ENCODE results near the gene MSL3B.

The MSL3B gene

DNA sequence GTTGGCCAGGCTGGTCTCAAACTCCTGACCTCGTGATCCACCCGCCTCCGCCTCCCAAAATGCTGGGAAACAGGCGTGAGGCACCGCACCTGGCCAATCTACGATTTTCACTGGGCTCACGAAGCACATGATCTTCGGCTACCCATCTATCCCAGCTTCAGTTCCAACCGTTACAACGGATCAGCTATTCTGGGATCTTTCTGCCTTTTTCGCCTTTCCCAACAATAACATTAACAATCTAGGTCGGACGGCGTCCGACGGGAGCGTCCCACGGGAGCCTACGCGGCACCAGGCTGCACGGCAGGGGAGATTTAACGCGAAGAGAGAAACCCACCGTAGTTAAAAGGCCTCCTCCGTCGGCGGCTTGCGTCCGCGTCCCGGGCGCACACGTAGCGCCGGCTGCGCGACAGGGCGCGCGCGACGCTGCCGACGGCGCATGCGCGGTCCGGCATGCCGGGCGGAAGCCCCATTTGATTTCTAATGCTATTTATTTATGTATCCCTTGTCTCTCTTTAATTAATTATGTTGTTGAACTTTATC is at the start of gene MSL3B:
MSL3B (minus strand) TSS at position 394 of the 540 bp plus-strand sequence.
- H3K9ac ChIP-seq (ENCODE audit: insufficient read length, low read depth) = peak within 1 kb of the TSS; percentile 61
- DNase-seq (ENCODE audit: low read depth, low spot score) = no peak
- H3K9me3 ChIP-seq (ENCODE audit: insufficient read depth, low read length) = peaks cover 32% of the 10 kb centered on the region
- H3K4me3 ChIP-seq (ENCODE audit: insufficient read length, low read depth) = peak within 1 kb of the TSS; percentile 46
- TF ChIP-seq ZNF274 (IDR thresholded peaks at IDR 0.05; ENCODE audit: low read depth, low read length) = no peak
- TF ChIP-seq SUZ12 (IDR thresholded peaks at IDR 0.05; ENCODE audit: extremely low read depth, insufficient read depth, insufficient read length) = no peak
- no peak for TF ChIP-seq YY1 (IDR thresholded peaks at IDR 0.05; ENCODE audit: insufficient read depth, insufficient read length)
- no peaks in the 10 kb centered on the region for H3K4me1 ChIP-seq (ENCODE audit: insufficient read depth, insufficient read length)
- H3K27me3 ChIP-seq (ENCODE audit: insufficient read depth, insufficient read length) = no peaks in the 10 kb centered on the region
- peaks cover 14% of the 10 kb centered on the region for H3K36me3 ChIP-seq (ENCODE audit: insufficient read depth, insufficient read length, low read length)

DNA sequence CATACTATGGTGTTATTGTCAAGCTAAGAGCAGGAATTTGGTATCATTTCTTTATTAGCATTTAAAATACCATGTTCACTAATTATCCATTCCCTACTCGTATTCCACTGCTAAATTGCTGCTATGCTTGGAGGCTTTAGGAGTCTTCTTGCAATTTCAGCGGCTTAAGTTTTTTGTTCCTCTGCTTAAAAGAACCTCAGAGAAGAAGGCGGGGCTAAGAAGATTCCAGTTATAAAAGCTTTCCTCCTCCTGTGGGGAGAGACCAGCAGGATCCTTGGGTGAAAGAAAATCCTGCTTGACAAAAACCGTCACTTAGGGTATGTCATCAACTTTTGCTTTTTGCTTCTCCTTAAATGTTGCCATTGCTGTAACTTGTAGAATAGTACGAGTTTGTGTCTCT is 48.9 kb upstream of the MSL3B start, which contains the start of gene TRPM8:
TRPM8 (plus strand) TSS at position 258 of the 400 bp plus-strand sequence. CDS start 9,165 bp downstream, outside the sequence.
- no peak for DNase-seq (ENCODE audit: low read depth, low spot score)
- H3K9ac ChIP-seq (ENCODE audit: insufficient read length, low read depth) = no peak within 1 kb of the TSS
- no peak within 1 kb of the TSS for H3K4me3 ChIP-seq (ENCODE audit: insufficient read length, low read depth)
- H3K27me3 ChIP-seq (ENCODE audit: insufficient read depth, insufficient read length) = no peaks in the 10 kb centered on the region
- H3K4me1 ChIP-seq (ENCODE audit: insufficient read depth, insufficient read length) = no peaks in the 10 kb centered on the region
- no peaks in the 10 kb centered on the region for H3K36me3 ChIP-seq (ENCODE audit: insufficient read depth, insufficient read length, low read length)
- no peaks in the 10 kb centered on the region for H3K9me3 ChIP-seq (ENCODE audit: insufficient read depth, low read length)
- TF ChIP-seq ZNF274 (IDR thresholded peaks at IDR 0.05; ENCODE audit: low read depth, low read length) (no peak), SUZ12 (IDR thresholded peaks at IDR 0.05; ENCODE audit: extremely low read depth, insufficient read depth, insufficient read length) (no peak), YY1 (IDR thresholded peaks at IDR 0.05; ENCODE audit: insufficient read depth, insufficient read length) (no peak)

- no peaks in the 10 kb centered on the region for H3K27me3 ChIP-seq (ENCODE audit: insufficient read depth, insufficient read length)
- no peak overlapping the region for H3K9ac ChIP-seq (ENCODE audit: insufficient read length, low read depth)
- DNase-seq (ENCODE audit: low read depth, low spot score) = no peak
- no peaks in the 10 kb centered on the region for H3K4me1 ChIP-seq (ENCODE audit: insufficient read depth, insufficient read length)
- no peak for TF ChIP-seq SUZ12 (IDR thresholded peaks at IDR 0.05; ENCODE audit: extremely low read depth, insufficient read depth, insufficient read length)
- TF ChIP-seq YY1 (IDR thresholded peaks at IDR 0.05; ENCODE audit: insufficient read depth, insufficient read length) = no peak
- TF ChIP-seq ZNF274 (IDR thresholded peaks at IDR 0.05; ENCODE audit: low read depth, low read length) = no peak
- no peaks in the 10 kb centered on the region for H3K36me3 ChIP-seq (ENCODE audit: insufficient read depth, insufficient read length, low read length)
- H3K4me3 ChIP-seq (ENCODE audit: insufficient read length, low read depth) = no peak overlapping the region
- H3K9me3 ChIP-seq (ENCODE audit: insufficient read depth, low read length) = no peaks in the 10 kb centered on the region
Measured at GRCh38 chr2:233915128-233915527, 46.9 kb upstream of the MSL3B start.

- H3K9me3 ChIP-seq (ENCODE audit: insufficient read depth, low read length) = no peaks in the 10 kb centered on the region
- H3K9ac ChIP-seq (ENCODE audit: insufficient read length, low read depth) = no peak overlapping the region
- H3K4me1 ChIP-seq (ENCODE audit: insufficient read depth, insufficient read length) = no peaks in the 10 kb centered on the region
- DNase-seq (ENCODE audit: low read depth, low spot score) = peak; percentile 57
- no peaks in the 10 kb centered on the region for H3K27me3 ChIP-seq (ENCODE audit: insufficient read depth, insufficient read length)
- TF ChIP-seq SUZ12 (IDR thresholded peaks at IDR 0.05; ENCODE audit: extremely low read depth, insufficient read depth, insufficient read length) (no peak), YY1 (IDR thresholded peaks at IDR 0.05; ENCODE audit: insufficient read depth, insufficient read length) (no peak), ZNF274 (IDR thresholded peaks at IDR 0.05; ENCODE audit: low read depth, low read length) (no peak)
- no peaks in the 10 kb centered on the region for H3K36me3 ChIP-seq (ENCODE audit: insufficient read depth, insufficient read length, low read length)
- no peak overlapping the region for H3K4me3 ChIP-seq (ENCODE audit: insufficient read length, low read depth)
Measured at GRCh38 chr2:233912691-233913423, 44.7 kb upstream of the MSL3B start.

DNA sequence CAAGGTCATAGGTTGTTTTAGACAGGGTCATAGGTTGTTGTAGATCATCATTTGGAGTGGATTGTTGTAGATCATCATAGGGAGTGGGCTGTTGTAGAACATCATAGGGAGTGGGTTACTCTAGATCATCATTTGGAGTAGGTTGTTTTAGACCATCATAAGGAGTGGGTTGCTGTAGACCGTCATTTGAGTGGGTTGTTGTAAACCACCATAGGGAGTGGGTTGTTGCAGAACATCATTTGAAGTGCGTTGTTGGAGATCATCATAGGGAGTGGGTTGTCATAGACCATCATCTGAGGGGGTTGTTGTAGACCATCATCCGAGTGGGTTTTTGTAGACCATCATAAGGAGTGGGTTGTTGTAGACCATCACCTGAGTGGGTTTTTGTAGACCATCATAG is 39.4 kb upstream of the MSL3B start:
- H3K27me3 ChIP-seq (ENCODE audit: insufficient read depth, insufficient read length) = no peaks in the 10 kb centered on the region
- H3K4me3 ChIP-seq (ENCODE audit: insufficient read length, low read depth) = no peak overlapping the region
- no peak overlapping the region for H3K9ac ChIP-seq (ENCODE audit: insufficient read length, low read depth)
- DNase-seq (ENCODE audit: low read depth, low spot score) = no peak
- no peaks in the 10 kb centered on the region for H3K36me3 ChIP-seq (ENCODE audit: insufficient read depth, insufficient read length, low read length)
- TF ChIP-seq SUZ12 (IDR thresholded peaks at IDR 0.05; ENCODE audit: extremely low read depth, insufficient read depth, insufficient read length) (no peak), ZNF274 (IDR thresholded peaks at IDR 0.05; ENCODE audit: low read depth, low read length) (no peak), YY1 (IDR thresholded peaks at IDR 0.05; ENCODE audit: insufficient read depth, insufficient read length) (no peak)
- no peaks in the 10 kb centered on the region for H3K9me3 ChIP-seq (ENCODE audit: insufficient read depth, low read length)
- no peaks in the 10 kb centered on the region for H3K4me1 ChIP-seq (ENCODE audit: insufficient read depth, insufficient read length)

DNA sequence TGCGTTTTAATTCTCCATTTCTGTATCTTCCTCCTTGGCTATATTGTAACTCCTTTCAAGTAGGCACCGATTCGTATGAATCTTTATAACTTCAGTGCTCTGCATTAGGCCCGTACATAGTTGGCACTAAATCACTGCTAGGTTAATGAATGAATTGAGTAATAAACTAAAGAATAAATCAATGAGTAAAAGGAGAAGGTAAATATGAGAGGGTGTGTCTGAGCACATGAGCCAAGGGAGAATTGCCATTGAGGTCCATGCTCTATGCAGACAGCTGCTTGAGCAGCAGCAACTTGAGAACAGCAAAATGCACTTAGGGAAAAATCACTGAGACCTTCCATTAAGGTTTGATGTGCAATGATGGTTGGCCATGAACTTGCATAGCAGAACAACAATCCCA is 37.8 kb upstream of the MSL3B start:
- no peaks in the 10 kb centered on the region for H3K9me3 ChIP-seq (ENCODE audit: insufficient read depth, low read length)
- TF ChIP-seq ZNF274 (IDR thresholded peaks at IDR 0.05; ENCODE audit: low read depth, low read length) (no peak), SUZ12 (IDR thresholded peaks at IDR 0.05; ENCODE audit: extremely low read depth, insufficient read depth, insufficient read length) (no peak), YY1 (IDR thresholded peaks at IDR 0.05; ENCODE audit: insufficient read depth, insufficient read length) (no peak)
- no peaks in the 10 kb centered on the region for H3K27me3 ChIP-seq (ENCODE audit: insufficient read depth, insufficient read length)
- H3K9ac ChIP-seq (ENCODE audit: insufficient read length, low read depth) = no peak overlapping the region
- no peaks in the 10 kb centered on the region for H3K4me1 ChIP-seq (ENCODE audit: insufficient read depth, insufficient read length)
- no peak overlapping the region for H3K4me3 ChIP-seq (ENCODE audit: insufficient read length, low read depth)
- no peak for DNase-seq (ENCODE audit: low read depth, low spot score)
- no peaks in the 10 kb centered on the region for H3K36me3 ChIP-seq (ENCODE audit: insufficient read depth, insufficient read length, low read length)

DNA sequence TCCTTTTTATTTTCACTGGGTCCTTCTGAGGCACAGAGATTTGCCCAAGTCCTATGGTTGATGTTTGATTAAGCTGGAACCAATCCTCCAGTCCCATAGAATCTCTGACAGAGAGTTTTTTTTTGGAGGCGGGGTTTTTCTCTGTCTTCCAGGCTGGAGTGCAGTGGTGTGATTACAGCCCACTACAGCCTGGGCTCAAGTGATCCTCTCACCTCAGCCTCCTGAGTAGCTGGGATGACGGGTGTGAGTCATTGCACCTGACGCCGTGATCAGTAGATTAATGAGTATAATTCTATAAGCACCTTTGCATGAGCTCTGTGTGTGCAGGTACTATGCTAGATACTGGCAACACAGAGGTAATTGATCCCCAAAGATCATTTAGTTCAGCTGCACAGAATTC is 33.7 kb upstream of the MSL3B start:
- no peak overlapping the region for H3K4me3 ChIP-seq (ENCODE audit: insufficient read length, low read depth)
- H3K36me3 ChIP-seq (ENCODE audit: insufficient read depth, insufficient read length, low read length) = no peaks in the 10 kb centered on the region
- H3K9ac ChIP-seq (ENCODE audit: insufficient read length, low read depth) = no peak overlapping the region
- TF ChIP-seq SUZ12 (IDR thresholded peaks at IDR 0.05; ENCODE audit: extremely low read depth, insufficient read depth, insufficient read length) (no peak), YY1 (IDR thresholded peaks at IDR 0.05; ENCODE audit: insufficient read depth, insufficient read length) (no peak), ZNF274 (IDR thresholded peaks at IDR 0.05; ENCODE audit: low read depth, low read length) (no peak)
- H3K9me3 ChIP-seq (ENCODE audit: insufficient read depth, low read length) = no peaks in the 10 kb centered on the region
- no peaks in the 10 kb centered on the region for H3K4me1 ChIP-seq (ENCODE audit: insufficient read depth, insufficient read length)
- H3K27me3 ChIP-seq (ENCODE audit: insufficient read depth, insufficient read length) = no peaks in the 10 kb centered on the region
- DNase-seq (ENCODE audit: low read depth, low spot score) = no peak

Measured in NT2/D1 (cell line).